Loucy (cell line): Measurements from ENCODE around the gene TAGAP.

Source experiments
- EZH2phosphoT487 ChIP-seq: fragments of 200-600 bp; IDR thresholded peaks from 2 replicates; pipeline ENCODE4 v1.6.1; 2018; ENCODE audit warnings: antibody characterized with exemption, mild to moderate bottlenecking, moderate library complexity, borderline replicate concordance
- TF ChIP-seq, protein P1 (sequence below): fragments of 200-600 bp; sonication (generic); conservative IDR thresholded peaks from 2 replicates; pipeline ENCODE4 v1.5.1; 2014; ENCODE audit warnings: mild to moderate bottlenecking, antibody characterized with exemption, low read length

DNA sequence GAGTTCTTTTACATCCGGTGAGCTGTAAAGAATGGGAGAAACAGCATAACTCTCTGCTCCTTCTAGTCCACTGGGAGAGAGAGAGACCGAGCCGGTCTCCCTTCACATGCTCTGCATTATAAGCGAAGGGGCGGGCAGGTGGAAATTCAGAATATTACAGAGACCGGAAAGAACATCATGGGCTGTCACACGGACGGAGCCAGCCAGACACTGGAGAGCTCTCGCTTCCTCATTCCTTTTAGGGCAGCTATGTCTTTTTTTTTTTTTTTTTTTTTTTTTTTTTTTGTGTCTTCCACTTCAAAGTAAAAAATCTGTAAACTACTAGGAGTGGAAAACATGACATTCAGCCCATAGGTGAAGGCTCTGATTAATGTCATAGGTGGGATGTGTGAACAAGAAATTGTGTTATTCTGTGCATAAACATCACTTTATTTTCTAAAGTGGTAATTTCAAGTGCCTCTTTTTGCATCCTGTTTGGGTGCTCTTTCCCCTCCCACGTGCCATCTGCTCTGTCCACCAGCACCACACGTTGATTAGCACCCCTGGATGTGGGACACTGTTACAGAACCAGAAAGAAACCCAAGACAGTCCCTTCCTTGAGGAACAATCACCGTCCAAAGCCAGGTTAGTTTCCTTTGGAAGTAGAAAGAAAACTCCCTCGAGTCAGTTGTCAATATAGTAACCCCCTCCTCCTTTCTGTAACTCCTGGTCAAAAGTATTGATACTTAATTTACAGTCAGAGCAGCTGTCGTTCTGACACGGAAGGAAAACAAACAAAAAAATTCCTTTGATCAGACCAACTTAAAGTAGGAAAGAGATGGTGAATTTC lies at the start of gene TAGAP:
- TF ChIP-seq, protein P1, sequence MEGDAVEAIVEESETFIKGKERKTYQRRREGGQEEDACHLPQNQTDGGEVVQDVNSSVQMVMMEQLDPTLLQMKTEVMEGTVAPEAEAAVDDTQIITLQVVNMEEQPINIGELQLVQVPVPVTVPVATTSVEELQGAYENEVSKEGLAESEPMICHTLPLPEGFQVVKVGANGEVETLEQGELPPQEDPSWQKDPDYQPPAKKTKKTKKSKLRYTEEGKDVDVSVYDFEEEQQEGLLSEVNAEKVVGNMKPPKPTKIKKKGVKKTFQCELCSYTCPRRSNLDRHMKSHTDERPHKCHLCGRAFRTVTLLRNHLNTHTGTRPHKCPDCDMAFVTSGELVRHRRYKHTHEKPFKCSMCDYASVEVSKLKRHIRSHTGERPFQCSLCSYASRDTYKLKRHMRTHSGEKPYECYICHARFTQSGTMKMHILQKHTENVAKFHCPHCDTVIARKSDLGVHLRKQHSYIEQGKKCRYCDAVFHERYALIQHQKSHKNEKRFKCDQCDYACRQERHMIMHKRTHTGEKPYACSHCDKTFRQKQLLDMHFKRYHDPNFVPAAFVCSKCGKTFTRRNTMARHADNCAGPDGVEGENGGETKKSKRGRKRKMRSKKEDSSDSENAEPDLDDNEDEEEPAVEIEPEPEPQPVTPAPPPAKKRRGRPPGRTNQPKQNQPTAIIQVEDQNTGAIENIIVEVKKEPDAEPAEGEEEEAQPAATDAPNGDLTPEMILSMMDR: no peak
- TF ChIP-seq EZH2phosphoT487: no peak
